Spleen (tissue), 7 donors: ENCODE measurements around the gene EGLN2.
"Not testable (repeated sequence)": the region's sequence is repeated elsewhere in the genome, so short reads cannot be mapped to it uniquely, and the experiment has no call there.

Experiments
- POLR2A ChIP-seq, 3 donors: fragments of 450-650 bp; IDR thresholded peaks; one replicate each; pipeline ENCODE4 v1.5.1; 2017; ENCODE audit warnings: antibody characterized with exemption in 3 of 3, mild to moderate bottlenecking in 1 of 3
- POLR2AphosphoS5 ChIP-seq, 3 donors: sonication (generic); formaldehyde crosslinking; IDR thresholded peaks; one replicate each; pipeline ENCODE4 v1.5.1; 2017; ENCODE audit warnings: antibody characterized with exemption in 3 of 3
- TF ChIP-seq, protein P1 (sequence below), 11 experiments: fragments of 200-600 bp in 7 of 11; fragments of 450-650 bp in 4 of 11; sonication (generic) in 4 of 11; IDR thresholded peaks in 8 of 11; conservative IDR thresholded peaks in 3 of 11; 1 replicate in 7 of 11; 2 replicates in 4 of 11; pipeline versions ENCODE4 v1.4.0 to v1.8.0; 2016 to 2021; ENCODE audit warnings: antibody characterized with exemption in 11 of 11, inconsistent platforms in 4 of 11, mild to moderate bottlenecking in 1 of 11
- donor health status: DM: no; HTN: no; CAD: no; lungs with moderate emphysema.
- donor health status: DM: no; HTN: no; CAD: no.
- donor health status: DM: no; HTN: no; CAD: no.

DNA sequence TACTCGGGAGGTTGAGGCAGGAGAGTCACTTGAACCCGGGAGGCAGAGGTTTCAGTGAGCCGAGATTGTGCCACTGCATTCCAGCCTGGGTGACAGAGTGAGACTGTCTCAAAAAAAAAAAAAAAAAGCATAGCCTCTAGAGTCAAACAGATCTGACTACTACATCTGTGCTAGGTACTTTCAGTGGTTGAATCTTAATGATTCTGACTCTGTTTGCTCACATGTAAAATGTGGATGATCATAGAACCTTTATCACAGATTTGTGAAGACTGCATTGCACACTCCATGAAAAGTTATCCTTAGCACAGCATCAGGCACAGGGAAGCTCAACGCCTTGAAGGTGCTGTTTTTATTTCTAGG, 33.4 kb downstream of the EGLN2 start:
- TF ChIP-seq, protein P1, sequence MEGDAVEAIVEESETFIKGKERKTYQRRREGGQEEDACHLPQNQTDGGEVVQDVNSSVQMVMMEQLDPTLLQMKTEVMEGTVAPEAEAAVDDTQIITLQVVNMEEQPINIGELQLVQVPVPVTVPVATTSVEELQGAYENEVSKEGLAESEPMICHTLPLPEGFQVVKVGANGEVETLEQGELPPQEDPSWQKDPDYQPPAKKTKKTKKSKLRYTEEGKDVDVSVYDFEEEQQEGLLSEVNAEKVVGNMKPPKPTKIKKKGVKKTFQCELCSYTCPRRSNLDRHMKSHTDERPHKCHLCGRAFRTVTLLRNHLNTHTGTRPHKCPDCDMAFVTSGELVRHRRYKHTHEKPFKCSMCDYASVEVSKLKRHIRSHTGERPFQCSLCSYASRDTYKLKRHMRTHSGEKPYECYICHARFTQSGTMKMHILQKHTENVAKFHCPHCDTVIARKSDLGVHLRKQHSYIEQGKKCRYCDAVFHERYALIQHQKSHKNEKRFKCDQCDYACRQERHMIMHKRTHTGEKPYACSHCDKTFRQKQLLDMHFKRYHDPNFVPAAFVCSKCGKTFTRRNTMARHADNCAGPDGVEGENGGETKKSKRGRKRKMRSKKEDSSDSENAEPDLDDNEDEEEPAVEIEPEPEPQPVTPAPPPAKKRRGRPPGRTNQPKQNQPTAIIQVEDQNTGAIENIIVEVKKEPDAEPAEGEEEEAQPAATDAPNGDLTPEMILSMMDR (IDR thresholded peaks at IDR 0.05 in 8 of 11, conservative IDR thresholded peaks at IDR 0.05 in 3 of 11): not testable (repeated sequence)
- not testable (repeated sequence) for TF ChIP-seq POLR2A, POLR2AphosphoS5 (IDR thresholded peaks at IDR 0.05)
